HepG2 (cell line): ENCODE measurements around the gene ADRA2B. TPM values are rescaled to one million over a fixed set of nuclear protein-coding genes. Genes with fewer than 3 reads are reported as not detected.

Experiments
- CEBPB ChIP-seq: IDR thresholded peaks from 2 replicates; pipeline ENCODE4 v1.6.1; 2011; ENCODE audit warnings: low read depth, low read length, improper control_type of control experiment, borderline replicate concordance
- CEBPG ChIP-seq: IDR thresholded peaks from 2 replicates; pipeline ENCODE4 v1.6.1; 2016
- HNF4A ChIP-seq: sonication (generic); formaldehyde crosslinking; IDR thresholded peaks from 2 replicates; pipeline ENCODE4 v1.4.0; 2020; ENCODE audit warnings: missing genetic modification reagents
- HNF4G ChIP-seq, 2 experiments: sonication (generic) in 1 of 2; formaldehyde crosslinking in 1 of 2; IDR thresholded peaks; 2 replicates each; pipeline versions ENCODE4 v1.4.0 to v1.6.1; 2011 to 2020; ENCODE audit warnings: borderline replicate concordance in 2 of 2, low read depth in 2 of 2, mild to moderate bottlenecking in 2 of 2, low read length in 1 of 2, missing genetic modification reagents in 1 of 2, moderate library complexity in 1 of 2
- ISL2 ChIP-seq: sonication (generic); formaldehyde crosslinking; IDR thresholded peaks from 2 replicates; pipeline ENCODE4 v1.5.0; 2020; ENCODE audit warnings: missing genetic modification reagents
- NR2F6 ChIP-seq, 2 experiments: IDR thresholded peaks; 2 replicates each; pipeline ENCODE4 v1.6.1; 2016; ENCODE audit warnings: antibody characterized with exemption in 1 of 2, mild to moderate bottlenecking in 1 of 2
- RFX5 ChIP-seq: IDR thresholded peaks from 2 replicates; pipeline ENCODE4 v1.6.1; 2011; ENCODE audit warnings: low read depth, low read length, improper control_type of control experiment
- SKI ChIP-seq: fragments of 450-650 bp; IDR thresholded peaks from one replicate; pipeline ENCODE4 v1.6.1; 2018; ENCODE audit warnings: mild to moderate bottlenecking; ENCODE audit not compliant: partially characterized antibody
- YEATS2 ChIP-seq: sonication (generic); formaldehyde crosslinking; IDR thresholded peaks from 2 replicates; pipeline ENCODE4 v1.4.0; 2020; ENCODE audit warnings: missing genetic modification reagents, borderline replicate concordance
- ZEB1 ChIP-seq: IDR thresholded peaks from 2 replicates; pipeline ENCODE4 v1.6.1; 2012; ENCODE audit warnings: mild to moderate bottlenecking, low read depth, inconsistent platforms; ENCODE audit not compliant: insufficient replicate concordance
- ZMYM4 ChIP-seq: sonication (generic); formaldehyde crosslinking; IDR thresholded peaks from 2 replicates; pipeline ENCODE4 v1.8.1; 2023; ENCODE audit warnings: mild to moderate bottlenecking, missing genetic modification reagents
- ZNF253 ChIP-seq: sonication (generic); formaldehyde crosslinking; IDR thresholded peaks from 2 replicates; pipeline ENCODE4 v1.8.0; 2022; ENCODE audit warnings: mild to moderate bottlenecking, missing genetic modification reagents, borderline replicate concordance
- polyA plus RNA-seq, 8 experiments: library from polyadenylated mRNA; depleted of rRNA in 3 of 8; stranded (reverse) in 7 of 8; unstranded in 1 of 8; fragments of >200 nt; fragmentation: Illumina TruSeq in 4 of 8; extraction: Trizol in 4 of 8; gene quantifications; 2 replicates each; pipeline versions ENCODE4 v1.2.1 to v1.2.3, GENCODE V29; 2011 to 2016; ENCODE audit warnings: low read depth in 4 of 8, missing spikeins in 1 of 8, mixed read lengths in 1 of 8; ENCODE audit not compliant: insufficient read depth in 1 of 8
- total RNA-seq, 5 experiments: library from RNA; depleted of rRNA; stranded (reverse); fragments of >200 nt; fragmentation: Illumina TruSeq; extraction: Trizol; gene quantifications; 2 replicates each; pipeline ENCODE4 v1.2.3, GENCODE V29; 2016; ENCODE audit warnings: low read depth in 1 of 5
- TF ChIP-seq, protein P1 (sequence below): sonication (generic); formaldehyde crosslinking; conservative IDR thresholded peaks from 2 replicates; pipeline ENCODE4 v1.8.0; 2022; ENCODE audit warnings: mild to moderate bottlenecking, moderate library complexity, missing genetic modification reagents
- TF ChIP-seq, protein P2 (sequence below): sonication (generic); formaldehyde crosslinking; IDR thresholded peaks from 2 replicates; pipeline ENCODE4 v1.5.0; 2020; ENCODE audit warnings: mild to moderate bottlenecking, missing genetic modification reagents, moderate library complexity
- TF ChIP-seq, protein P3 (sequence below): sonication (generic); formaldehyde crosslinking; IDR thresholded peaks from 2 replicates; pipeline ENCODE4 v1.4.0; 2020; ENCODE audit warnings: mild to moderate bottlenecking, missing genetic modification reagents, borderline replicate concordance
- TF ChIP-seq, protein P4 (sequence below): IDR thresholded peaks from 2 replicates; pipeline ENCODE4 v1.4.0; 2020; ENCODE audit warnings: mild to moderate bottlenecking, missing genetic modification reagents

Gene ADRA2B
- total and polyA plus RNA-seq, 2 of the 13 experiments (the other 11 are each of a cell fraction or from before 2014, with no cell fraction given): not detected

DNA sequence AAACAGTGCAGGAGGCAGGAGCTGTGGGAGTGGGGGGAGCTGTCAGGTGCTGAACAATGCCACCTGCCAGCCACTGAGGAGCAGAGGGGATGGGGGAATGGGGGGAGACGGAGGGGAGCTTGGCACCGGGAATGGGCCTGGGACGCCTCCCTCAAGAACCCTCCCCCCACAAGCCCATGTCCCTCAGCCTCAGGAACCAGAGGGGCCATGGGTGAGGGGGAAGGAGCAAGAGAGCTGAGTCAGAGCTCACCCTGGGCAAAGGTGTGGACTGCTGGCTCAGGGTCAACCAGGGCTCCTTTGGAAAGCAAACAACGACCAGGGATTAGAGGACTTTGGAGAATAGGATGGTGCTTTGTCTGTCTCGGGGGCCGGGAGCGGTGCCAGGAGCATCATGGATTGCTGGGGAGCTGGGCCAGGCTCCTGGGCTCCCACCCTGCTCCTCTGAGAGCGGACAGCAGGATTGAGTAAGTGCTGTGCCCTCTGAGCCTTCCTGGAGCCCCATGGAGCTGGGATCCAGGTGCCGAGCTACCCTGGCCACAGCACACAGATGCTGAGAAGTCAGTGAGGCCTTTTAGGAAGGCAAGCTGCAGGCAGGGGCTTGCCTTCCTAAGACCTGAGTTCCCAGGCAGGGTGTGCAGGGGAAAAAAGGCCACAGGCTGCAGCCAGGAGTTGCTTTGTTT, 48.3 kb downstream of the ADRA2B start (continued):
- TF ChIP-seq, protein P1, sequence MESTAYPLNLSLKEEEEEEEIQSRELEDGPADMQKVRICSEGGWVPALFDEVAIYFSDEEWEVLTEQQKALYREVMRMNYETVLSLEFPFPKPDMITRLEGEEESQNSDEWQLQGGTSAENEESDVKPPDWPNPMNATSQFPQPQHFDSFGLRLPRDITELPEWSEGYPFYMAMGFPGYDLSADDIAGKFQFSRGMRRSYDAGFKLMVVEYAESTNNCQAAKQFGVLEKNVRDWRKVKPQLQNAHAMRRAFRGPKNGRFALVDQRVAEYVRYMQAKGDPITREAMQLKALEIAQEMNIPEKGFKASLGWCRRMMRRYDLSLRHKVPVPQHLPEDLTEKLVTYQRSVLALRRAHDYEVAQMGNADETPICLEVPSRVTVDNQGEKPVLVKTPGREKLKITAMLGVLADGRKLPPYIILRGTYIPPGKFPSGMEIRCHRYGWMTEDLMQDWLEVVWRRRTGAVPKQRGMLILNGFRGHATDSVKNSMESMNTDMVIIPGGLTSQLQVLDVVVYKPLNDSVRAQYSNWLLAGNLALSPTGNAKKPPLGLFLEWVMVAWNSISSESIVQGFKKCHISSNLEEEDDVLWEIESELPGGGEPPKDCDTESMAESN (CRISPR knock-in tag): peak; percentile 66; the same call in 1 of the 2 replicates
- TF ChIP-seq, protein P2, sequence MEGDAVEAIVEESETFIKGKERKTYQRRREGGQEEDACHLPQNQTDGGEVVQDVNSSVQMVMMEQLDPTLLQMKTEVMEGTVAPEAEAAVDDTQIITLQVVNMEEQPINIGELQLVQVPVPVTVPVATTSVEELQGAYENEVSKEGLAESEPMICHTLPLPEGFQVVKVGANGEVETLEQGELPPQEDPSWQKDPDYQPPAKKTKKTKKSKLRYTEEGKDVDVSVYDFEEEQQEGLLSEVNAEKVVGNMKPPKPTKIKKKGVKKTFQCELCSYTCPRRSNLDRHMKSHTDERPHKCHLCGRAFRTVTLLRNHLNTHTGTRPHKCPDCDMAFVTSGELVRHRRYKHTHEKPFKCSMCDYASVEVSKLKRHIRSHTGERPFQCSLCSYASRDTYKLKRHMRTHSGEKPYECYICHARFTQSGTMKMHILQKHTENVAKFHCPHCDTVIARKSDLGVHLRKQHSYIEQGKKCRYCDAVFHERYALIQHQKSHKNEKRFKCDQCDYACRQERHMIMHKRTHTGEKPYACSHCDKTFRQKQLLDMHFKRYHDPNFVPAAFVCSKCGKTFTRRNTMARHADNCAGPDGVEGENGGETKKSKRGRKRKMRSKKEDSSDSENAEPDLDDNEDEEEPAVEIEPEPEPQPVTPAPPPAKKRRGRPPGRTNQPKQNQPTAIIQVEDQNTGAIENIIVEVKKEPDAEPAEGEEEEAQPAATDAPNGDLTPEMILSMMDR (CRISPR knock-in tag): 0 out of 2 replicates have a peak, but pooled peaks have one; percentile 13
- peak; percentile 47; the same call in 1 of the 2 replicates for TF ChIP-seq ZMYM4 (CRISPR knock-in tag)
- TF ChIP-seq, protein P3, sequence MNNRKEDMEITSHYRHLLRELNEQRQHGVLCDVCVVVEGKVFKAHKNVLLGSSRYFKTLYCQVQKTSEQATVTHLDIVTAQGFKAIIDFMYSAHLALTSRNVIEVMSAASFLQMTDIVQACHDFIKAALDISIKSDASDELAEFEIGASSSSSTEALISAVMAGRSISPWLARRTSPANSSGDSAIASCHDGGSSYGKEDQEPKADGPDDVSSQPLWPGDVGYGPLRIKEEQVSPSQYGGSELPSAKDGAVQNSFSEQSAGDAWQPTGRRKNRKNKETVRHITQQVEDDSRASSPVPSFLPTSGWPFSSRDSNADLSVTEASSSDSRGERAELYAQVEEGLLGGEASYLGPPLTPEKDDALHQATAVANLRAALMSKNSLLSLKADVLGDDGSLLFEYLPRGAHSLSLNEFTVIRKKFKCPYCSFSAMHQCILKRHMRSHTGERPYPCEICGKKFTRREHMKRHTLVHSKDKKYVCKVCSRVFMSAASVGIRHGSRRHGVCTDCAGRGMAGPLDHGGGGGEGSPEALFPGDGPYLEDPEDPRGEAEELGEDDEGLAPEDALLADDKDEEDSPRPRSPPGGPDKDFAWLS: 0 out of 2 replicates have a peak, but pooled peaks have one; percentile 45
- TF ChIP-seq YEATS2 (CRISPR knock-in tag): 0 out of 2 replicates have a peak, but pooled peaks have one; percentile 62
- TF ChIP-seq, protein P4, sequence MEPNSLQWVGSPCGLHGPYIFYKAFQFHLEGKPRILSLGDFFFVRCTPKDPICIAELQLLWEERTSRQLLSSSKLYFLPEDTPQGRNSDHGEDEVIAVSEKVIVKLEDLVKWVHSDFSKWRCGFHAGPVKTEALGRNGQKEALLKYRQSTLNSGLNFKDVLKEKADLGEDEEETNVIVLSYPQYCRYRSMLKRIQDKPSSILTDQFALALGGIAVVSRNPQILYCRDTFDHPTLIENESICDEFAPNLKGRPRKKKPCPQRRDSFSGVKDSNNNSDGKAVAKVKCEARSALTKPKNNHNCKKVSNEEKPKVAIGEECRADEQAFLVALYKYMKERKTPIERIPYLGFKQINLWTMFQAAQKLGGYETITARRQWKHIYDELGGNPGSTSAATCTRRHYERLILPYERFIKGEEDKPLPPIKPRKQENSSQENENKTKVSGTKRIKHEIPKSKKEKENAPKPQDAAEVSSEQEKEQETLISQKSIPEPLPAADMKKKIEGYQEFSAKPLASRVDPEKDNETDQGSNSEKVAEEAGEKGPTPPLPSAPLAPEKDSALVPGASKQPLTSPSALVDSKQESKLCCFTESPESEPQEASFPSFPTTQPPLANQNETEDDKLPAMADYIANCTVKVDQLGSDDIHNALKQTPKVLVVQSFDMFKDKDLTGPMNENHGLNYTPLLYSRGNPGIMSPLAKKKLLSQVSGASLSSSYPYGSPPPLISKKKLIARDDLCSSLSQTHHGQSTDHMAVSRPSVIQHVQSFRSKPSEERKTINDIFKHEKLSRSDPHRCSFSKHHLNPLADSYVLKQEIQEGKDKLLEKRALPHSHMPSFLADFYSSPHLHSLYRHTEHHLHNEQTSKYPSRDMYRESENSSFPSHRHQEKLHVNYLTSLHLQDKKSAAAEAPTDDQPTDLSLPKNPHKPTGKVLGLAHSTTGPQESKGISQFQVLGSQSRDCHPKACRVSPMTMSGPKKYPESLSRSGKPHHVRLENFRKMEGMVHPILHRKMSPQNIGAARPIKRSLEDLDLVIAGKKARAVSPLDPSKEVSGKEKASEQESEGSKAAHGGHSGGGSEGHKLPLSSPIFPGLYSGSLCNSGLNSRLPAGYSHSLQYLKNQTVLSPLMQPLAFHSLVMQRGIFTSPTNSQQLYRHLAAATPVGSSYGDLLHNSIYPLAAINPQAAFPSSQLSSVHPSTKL (CRISPR knock-in tag): peak; percentile 92
- peak; percentile 74 for TF ChIP-seq CEBPG
- TF ChIP-seq ZNF253 (CRISPR knock-in tag): peak; percentile 51; the same call in 1 of the 2 replicates
- peak; percentile 88 for TF ChIP-seq HNF4A (CRISPR knock-in tag)
- TF ChIP-seq ZEB1: peak; percentile 59
- peak; percentile 49; the same call in 1 of the 2 replicates for TF ChIP-seq ISL2 (CRISPR knock-in tag)
- TF ChIP-seq NR2F6 (IDR thresholded peaks at IDR 0.05): peak; percentile 82
- TF ChIP-seq NR2F6 (CRISPR knock-in tag; IDR thresholded peaks at IDR 0.05): peak; percentile 92
- TF ChIP-seq SKI: peak; percentile 88
- peak; percentile 68 for TF ChIP-seq CEBPB
- TF ChIP-seq RFX5: peak; percentile 66
- TF ChIP-seq HNF4G (IDR thresholded peaks at IDR 0.05; ENCODE audit: borderline replicate concordance, low read depth, low read length): peak; percentile 82
- TF ChIP-seq HNF4G (CRISPR knock-in tag; IDR thresholded peaks at IDR 0.05; ENCODE audit: borderline replicate concordance, low read depth): 0 out of 2 replicates have a peak, but pooled peaks have one; percentile 47
